Ishikawa (cell line): ENCODE measurements around the gene MGAM2.

Source experiments
- CEBPB ChIP-seq: IDR thresholded peaks from 2 replicates; pipeline ENCODE4 v1.6.1; 2012
- CREB1 ChIP-seq: IDR thresholded peaks from 2 replicates; pipeline ENCODE4 v1.6.1; 2012; ENCODE audit warnings: low read depth
- EGR1 ChIP-seq: IDR thresholded peaks from 2 replicates; pipeline ENCODE4 v1.6.1; 2012
- EP300 ChIP-seq: IDR thresholded peaks from 2 replicates; pipeline ENCODE4 v1.6.1; 2012; ENCODE audit warnings: borderline replicate concordance
- FOXM1 ChIP-seq: IDR thresholded peaks from 2 replicates; pipeline ENCODE4 v1.6.1; 2012; ENCODE audit warnings: low read depth, borderline replicate concordance
- MAX ChIP-seq: IDR thresholded peaks from 2 replicates; pipeline ENCODE4 v1.6.1; 2012
- NFIC ChIP-seq: IDR thresholded peaks from 2 replicates; pipeline ENCODE4 v1.6.1; 2012
- RAD21 ChIP-seq: IDR thresholded peaks from 2 replicates; pipeline ENCODE4 v1.6.1; 2012; ENCODE audit warnings: low read depth
- REST ChIP-seq: IDR thresholded peaks from 2 replicates; pipeline ENCODE4 v1.6.1; 2012; ENCODE audit warnings: low read depth, mild to moderate bottlenecking
- TAF1 ChIP-seq: IDR thresholded peaks from 2 replicates; pipeline ENCODE4 v1.6.1; 2012; ENCODE audit warnings: low read depth, mild to moderate bottlenecking
- TCF12 ChIP-seq: IDR thresholded peaks from 2 replicates; pipeline ENCODE4 v1.6.1; 2012; ENCODE audit warnings: low read depth
- TEAD4 ChIP-seq: IDR thresholded peaks from 2 replicates; pipeline ENCODE4 v1.6.1; 2012
- USF1 ChIP-seq: IDR thresholded peaks from 2 replicates; pipeline ENCODE4 v1.6.1; 2012
- YY1 ChIP-seq: IDR thresholded peaks from 2 replicates; pipeline ENCODE4 v1.6.1; 2012; ENCODE audit warnings: low read depth
- ZBTB7A ChIP-seq: IDR thresholded peaks from 2 replicates; pipeline ENCODE4 v1.6.1; 2012; ENCODE audit warnings: low read depth

Gene MGAM2

DNA sequence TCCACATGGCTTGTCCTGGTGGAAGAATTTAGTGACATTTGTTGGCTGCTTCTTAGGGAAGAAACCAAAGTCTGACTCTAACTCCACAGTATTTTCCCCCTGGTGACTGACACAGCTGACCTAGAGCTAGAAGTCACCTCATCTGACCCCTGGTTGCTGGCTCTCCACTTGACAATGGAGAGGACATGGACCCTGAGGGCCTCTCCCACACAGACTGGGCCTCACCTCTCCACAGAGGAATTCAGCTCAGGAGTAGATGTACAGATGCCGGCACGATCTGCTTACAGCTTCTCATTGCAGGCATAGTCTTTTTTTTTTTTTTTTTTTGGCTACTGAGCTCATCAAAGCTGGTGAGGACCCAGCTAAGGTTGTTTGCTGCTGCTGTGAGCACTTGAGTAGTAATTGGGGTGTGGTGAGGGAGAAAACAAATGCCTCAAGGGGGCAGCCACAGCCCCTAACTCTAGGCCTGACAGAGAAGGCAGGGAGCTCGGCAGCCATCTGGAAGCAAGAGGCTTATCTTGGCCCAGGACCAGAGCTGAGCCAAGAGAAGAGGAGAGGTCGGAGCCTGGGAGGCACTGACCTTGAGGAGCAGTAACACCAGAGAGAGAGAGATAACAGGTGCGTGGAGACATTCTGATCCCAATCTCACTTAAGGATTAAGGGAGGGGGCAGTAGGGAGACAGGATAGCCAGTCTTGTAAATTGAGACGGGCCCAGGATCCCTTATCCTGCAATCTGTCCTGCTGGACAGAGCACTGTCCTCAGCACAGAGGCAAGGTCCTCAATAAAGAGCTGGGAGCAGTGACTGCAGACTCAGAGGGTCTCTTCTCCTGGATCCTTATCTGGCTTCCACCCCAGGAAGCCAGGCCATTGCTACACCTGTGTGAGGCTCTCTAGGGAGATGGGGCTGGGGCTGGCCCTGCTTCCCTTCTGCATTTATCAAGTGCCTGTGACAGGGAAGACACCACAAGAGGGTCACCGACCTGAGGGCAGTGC lies 136.9 kb downstream of the MGAM2 start:
- no peak for TF ChIP-seq RAD21

- TF ChIP-seq MAX: no peak
- TF ChIP-seq FOXM1: no peak
- no peak for TF ChIP-seq ZBTB7A
- TF ChIP-seq TAF1: no peak
- no peak for TF ChIP-seq REST
- no peak for TF ChIP-seq RAD21
- no peak for TF ChIP-seq USF1
- no peak for TF ChIP-seq TCF12
- no peak for TF ChIP-seq EP300
- TF ChIP-seq YY1: no peak
- TF ChIP-seq EGR1: no peak
- no peak for TF ChIP-seq CEBPB
- no peak for TF ChIP-seq CREB1
- TF ChIP-seq TEAD4: no peak
- TF ChIP-seq NFIC: no peak
Observed at GRCh38 chr7:142249918-142250317, 138.4 kb downstream of the MGAM2 start.

DNA sequence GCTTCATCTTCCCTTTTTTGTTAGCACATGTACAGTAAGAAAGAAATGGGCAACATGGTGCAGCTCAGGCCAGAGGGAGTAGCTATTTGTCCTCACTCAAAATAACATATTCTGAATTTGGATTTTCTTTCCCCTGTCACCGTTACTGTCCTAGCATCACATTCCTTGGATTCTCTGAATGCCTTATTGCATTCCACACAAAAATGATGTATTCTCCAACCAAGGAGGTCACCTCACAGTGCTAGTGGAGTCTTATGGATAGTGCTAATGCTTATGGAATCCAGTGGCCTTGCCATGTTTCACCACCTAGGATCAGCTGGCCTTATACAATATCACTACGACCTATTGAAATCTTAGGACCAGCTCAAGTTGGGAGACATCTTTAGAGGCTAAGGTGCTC lies 139.2 kb downstream of the MGAM2 start:
- TF ChIP-seq FOXM1: no peak
- TF ChIP-seq REST: no peak
- no peak for TF ChIP-seq NFIC
- no peak for TF ChIP-seq CEBPB
- no peak for TF ChIP-seq EP300
- TF ChIP-seq ZBTB7A: no peak
- TF ChIP-seq TEAD4: no peak
- TF ChIP-seq TCF12: no peak
- no peak for TF ChIP-seq EGR1

DNA sequence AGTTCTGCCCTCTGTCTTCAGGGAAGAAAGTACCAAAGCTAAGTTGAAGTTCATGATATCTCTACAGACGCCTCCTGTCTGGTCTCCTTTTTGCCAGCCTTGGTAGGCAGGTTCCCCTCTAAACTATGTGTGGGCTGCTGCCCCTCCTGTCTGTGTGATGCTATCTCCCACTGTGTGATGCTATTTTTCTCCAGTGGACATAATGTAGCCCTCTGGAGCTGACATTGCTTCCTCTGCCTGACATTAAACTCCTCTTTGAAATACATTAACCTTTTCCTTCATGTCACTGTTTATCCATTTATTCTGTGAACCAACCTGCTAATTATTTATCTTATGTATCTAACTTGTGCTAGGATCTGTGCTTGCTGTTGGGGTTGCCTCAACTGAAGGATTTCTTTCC lies 146.4 kb downstream of the MGAM2 start, which contains the start of gene PRSS58:
TSS of gene PRSS58 (minus strand) at position 101 of the 400 bp plus-strand sequence. CDS start 351 bp downstream, outside the sequence.
- TF ChIP-seq CREB1 (no peak), MAX (no peak), RAD21 (no peak), TAF1 (no peak), REST (no peak), EGR1 (no peak), CEBPB (no peak), YY1 (no peak), TCF12 (no peak), USF1 (no peak), EP300 (no peak), FOXM1 (no peak), TEAD4 (no peak), NFIC (no peak), ZBTB7A (no peak)
